ENCODE results near the gene POLR2M.

Gene POLR2M

GRCh38 chr15:57692709-57693108 lies 13.8 kb upstream of the POLR2M start:
- no peak for DNase-seq (ENCODE audit: low read depth in 3 of 3)

DNA sequence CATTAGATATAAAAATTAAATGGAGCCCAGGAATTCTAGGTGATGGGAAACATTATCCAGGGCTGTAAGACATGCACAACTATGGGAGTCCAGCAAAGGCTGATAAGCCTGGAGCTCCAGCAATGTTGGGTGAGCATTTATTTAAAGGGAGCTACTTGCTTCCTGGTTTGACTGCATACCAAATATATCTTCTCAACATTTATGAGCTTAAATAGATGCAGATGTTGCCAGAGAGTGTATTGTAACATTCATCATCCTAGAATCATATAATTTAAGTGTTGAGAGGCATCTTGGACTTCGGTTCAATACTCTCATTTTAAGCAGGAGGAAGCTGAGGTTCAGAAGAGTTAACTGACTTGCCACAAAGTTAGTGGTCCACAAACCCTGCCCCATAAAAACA lies 12.2 kb upstream of the POLR2M start:
- no peak for DNase-seq (ENCODE audit: low read depth in 3 of 3)

GRCh38 chr15:57696146-57696545 lies 10.4 kb upstream of the POLR2M start:
- DNase-seq (ENCODE audit: low read depth in 3 of 3), result no peak

GRCh38 chr15:57697588-57697987 lies 8.9 kb upstream of the POLR2M start:
- no peak for DNase-seq (ENCODE audit: low read depth in 3 of 3)

GRCh38 chr15:57698243-57698642 lies 8.3 kb upstream of the POLR2M start:
- DNase-seq (ENCODE audit: low read depth in 3 of 3), result no peak

DNA sequence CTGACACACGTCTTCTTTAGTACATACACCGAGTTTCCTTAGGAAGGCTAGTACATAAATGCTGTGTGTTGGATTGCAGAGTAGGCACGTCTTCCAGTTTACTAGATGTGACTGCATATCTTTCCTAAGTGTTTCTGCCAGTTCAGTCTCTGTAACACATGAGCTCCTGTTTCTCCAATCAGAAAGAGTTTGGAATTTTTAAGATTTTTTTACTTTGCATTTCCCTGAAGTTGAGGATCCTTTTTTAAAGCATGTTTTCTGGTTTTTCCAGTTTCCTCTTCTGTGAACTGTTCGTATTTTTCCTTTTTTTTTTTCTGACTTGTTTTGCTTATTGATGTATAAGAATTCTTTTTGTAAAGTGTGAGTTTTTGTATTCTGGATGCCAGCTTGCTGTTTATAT lies 7.5 kb upstream of the POLR2M start:
- DNase-seq (ENCODE audit: low read depth in 3 of 3), result no peak

DNA sequence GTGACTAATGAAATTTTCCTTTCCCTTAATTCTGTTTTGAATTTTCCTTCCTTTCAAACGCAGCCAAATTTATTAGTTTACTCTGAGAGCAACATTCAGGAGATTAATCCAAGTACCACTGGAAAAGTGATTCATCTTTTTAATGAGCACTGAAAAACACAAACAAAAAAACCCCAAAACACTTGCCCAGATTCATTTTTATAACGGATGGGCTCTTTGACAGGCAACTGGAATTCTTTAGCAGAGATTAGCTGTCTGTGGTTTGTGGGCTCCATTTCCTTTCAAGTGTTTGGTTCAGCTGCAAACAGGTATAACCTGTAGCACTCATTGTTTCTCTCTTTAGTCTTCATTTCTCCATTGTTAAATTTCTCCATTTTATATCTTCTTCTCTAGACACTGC lies 3.1 kb upstream of the POLR2M start:
- DNase-seq (ENCODE audit: low read depth in 3 of 3), result no peak

DNA sequence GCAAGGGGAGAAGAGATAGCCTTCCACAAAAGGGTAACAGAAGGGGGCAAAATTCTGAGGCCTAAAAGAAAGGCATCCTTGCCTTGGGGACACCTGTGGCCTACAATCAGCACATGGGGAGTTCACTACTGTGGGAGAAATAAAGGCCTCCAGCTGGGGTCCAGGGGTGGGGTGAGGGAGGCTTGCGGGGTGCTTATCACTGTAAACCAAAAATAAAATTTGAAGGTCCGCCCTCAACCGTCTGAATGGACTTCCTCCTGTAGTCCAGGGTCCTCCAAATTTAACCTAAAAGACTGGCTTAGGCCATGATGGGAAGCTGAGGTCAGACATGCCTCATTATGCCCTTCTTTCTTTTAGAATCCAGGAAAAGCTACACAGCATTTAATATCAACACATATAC lies 2.1 kb upstream of the POLR2M start:
- no peak for DNase-seq (ENCODE audit: low read depth in 3 of 3)

GRCh38 chr15:57705746-57706404 lies 639 bp upstream of the POLR2M start:
- no peak for DNase-seq (ENCODE audit: low read depth in 3 of 3)

DNA sequence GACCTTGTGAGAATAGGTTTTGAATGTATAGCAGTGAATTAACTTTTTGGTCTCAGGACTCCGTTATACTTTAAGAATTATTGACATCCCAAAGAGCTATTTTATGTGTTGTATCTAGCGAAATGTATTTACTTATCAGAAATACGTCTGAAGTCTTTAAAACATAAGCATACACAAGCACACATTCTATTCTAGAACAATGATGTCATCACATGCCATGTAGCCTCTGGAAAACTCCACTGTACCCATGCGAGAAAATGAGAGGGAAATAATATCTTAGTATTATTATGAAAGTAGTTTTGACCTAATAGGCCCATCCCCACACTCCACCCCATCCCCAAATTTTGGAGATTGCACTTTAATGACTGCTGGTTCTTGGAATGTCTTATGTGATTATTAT lies 1.5 kb downstream of the POLR2M start:
- DNase-seq (ENCODE audit: low read depth in 3 of 3), result no peak

- no peak for DNase-seq (ENCODE audit: low read depth in 3 of 3)
These were observed 11.8 kb downstream of the POLR2M start for GRCh38 chr15:57718309-57718708.

GRCh38 chr15:57720867-57721266 lies 14.4 kb downstream of the POLR2M start:
- DNase-seq (ENCODE audit: low read depth in 3 of 3), result no peak

- DNase-seq (ENCODE audit: low read depth in 3 of 3), result no peak
These were observed 19.9 kb downstream of the POLR2M start for GRCh38 chr15:57726411-57726810.

DNA sequence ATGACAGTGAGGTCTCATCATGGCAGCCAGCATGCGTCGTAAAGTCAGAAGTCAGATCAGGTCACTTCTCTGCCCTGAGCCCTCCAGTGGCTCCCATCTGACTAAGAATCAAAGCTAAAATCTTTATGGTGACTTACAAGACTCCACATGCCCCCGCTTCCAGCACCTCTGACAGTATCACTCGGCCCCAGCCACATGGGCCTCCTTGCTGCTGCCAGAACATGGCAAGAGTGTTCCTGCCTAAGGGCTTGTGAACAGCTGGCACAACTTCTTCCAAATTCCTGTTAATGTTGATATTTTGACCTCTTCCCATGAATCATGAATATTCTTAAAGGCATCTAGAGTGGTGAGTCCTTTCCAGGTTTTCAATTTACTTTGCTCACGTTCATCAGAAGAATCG lies 20.5 kb downstream of the POLR2M start:
- DNase-seq (ENCODE audit: low read depth in 3 of 3), result no peak

GRCh38 chr15:57728436-57728835 lies 21.9 kb downstream of the POLR2M start:
- DNase-seq (ENCODE audit: low read depth in 3 of 3), result no peak

GRCh38 chr15:57730876-57731275 lies 24.4 kb downstream of the POLR2M start:
- DNase-seq (ENCODE audit: low read depth in 3 of 3), result no peak

GRCh38 chr15:57731530-57732103 lies 25.1 kb downstream of the POLR2M start:
- DNase-seq (ENCODE audit: low read depth in 3 of 3), result no peak

- DNase-seq (ENCODE audit: low read depth in 3 of 3), result peak in 1 of 3 experiments; percentile 4
These were observed 26.2 kb downstream of the POLR2M start for GRCh38 chr15:57732526-57733331.

DNA sequence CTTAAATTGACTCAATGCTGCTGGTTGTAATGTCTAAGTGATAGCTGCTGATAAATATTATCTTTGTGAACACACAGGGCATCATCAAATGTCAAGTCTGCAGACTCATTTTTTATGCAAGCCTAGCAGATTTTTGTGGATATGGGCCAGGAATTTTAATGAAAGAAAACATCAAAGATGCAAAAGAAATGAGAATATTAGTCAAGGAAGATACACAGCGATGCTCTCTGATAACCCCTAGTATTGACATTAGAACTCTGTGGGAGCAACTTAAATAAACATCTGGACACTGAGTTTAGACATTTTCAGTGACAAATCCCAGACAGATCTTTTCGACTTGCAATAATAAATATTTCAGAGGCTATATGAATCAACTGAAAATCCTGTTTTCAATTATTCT lies 28.3 kb downstream of the POLR2M start:
- DNase-seq (ENCODE audit: low read depth in 3 of 3), result no peak

GRCh38 chr15:57735431-57735830 lies 28.9 kb downstream of the POLR2M start:
- no peak for DNase-seq (ENCODE audit: low read depth in 3 of 3)

DNA sequence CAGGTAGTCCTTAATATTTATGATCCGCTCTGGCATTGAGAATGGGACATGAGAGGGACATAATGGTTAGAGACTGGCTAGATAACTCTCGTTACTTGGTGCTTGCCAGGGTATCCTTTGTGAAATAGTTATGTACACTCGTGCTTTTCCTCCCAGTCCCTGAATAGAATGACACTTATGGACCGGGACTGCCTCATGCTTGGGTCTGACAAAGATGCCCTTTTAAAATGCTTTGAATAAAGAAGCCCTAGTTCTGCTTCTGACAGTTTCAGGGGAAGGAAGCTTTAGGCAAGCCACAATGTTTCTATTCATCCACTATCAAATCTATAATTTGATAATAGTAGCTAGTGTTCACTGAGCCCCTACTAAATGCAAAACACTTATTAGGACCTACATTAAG lies 29.4 kb downstream of the POLR2M start:
- DNase-seq (ENCODE audit: low read depth in 3 of 3), result no peak

- no peak for DNase-seq (ENCODE audit: low read depth in 3 of 3)
These were observed 30.1 kb downstream of the POLR2M start for GRCh38 chr15:57736591-57736990.

DNA sequence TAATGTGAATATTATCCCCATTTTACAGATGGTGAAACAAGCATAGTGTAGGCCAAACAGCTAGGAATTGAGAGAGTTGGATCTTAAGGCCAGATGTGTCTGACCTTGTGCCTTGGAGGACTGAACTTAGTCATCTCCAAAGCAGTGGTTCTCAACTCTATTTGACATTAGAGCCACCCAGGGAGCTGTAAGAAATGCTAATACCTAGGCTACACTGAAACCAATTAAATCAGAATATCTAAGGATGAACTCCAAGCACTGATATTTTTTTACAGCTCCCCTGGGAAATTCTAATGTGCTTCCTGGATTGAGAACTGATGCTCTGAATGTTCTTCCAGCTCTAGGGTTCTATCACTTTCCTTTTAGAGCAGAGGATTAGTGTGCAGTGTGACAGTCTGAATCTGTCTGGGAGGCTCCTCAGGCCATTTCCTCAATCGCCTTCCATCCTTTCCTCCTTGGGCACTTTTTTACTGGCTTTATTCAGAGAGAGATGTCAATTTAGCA lies 32.3 kb downstream of the POLR2M start:
- no peak for DNase-seq (ENCODE audit: low read depth in 3 of 3)

All from stimulated activated CD4-positive, alpha-beta T cell treated with anti-CD3 and anti-CD28 coated beads, TNF-alpha, amount 100 ng/mL, for 4 hours (primary cell).